Ascending aorta (tissue), 2 donors: ENCODE measurements around the gene CYB5D1. TPM values are rescaled to one million over a fixed set of nuclear protein-coding genes. Genes with fewer than 3 reads are reported as not detected.

Experiments
- DNase-seq, 2 donors: peaks; one replicate each; pipeline ENCODE4 v3.0.0-alpha.2; 2019; ENCODE audit warnings: low spot score in 2 of 2
- H3K27ac ChIP-seq, 2 donors: fragments of 200-600 bp; sonication (generic); one replicate each; pipeline ENCODE4 v1.5.1; 2016 to 2017; ENCODE audit warnings: mild to moderate bottlenecking in 1 of 2
- H3K27me3 ChIP-seq: fragments of 200-600 bp; sonication (generic); one replicate; pipeline ENCODE4 v1.5.1; 2017
- H3K36me3 ChIP-seq, 2 donors: fragments of 200-600 bp; sonication (generic); one replicate each; pipeline ENCODE4 v1.5.1; 2016
- H3K4me1 ChIP-seq, 2 donors: fragments of 200-600 bp; sonication (generic); one replicate each; pipeline ENCODE4 v1.5.1; 2016 to 2017; ENCODE audit warnings: mild to moderate bottlenecking in 1 of 2
- H3K4me3 ChIP-seq, 2 donors: fragments of 200-600 bp; sonication (generic); one replicate each; pipeline ENCODE4 v1.5.1; 2016 to 2017; ENCODE audit warnings: mild to moderate bottlenecking in 1 of 2
- H3K9me3 ChIP-seq, 2 donors: fragments of 200-600 bp; sonication (generic); one replicate each; pipeline ENCODE4 v1.5.1; 2016
- CTCF ChIP-seq, 3 experiments: fragments of 200-600 bp in 2 of 3; fragments of 450-650 bp in 1 of 3; sonication (generic) in 2 of 3; IDR thresholded peaks; one replicate each; pipeline ENCODE4 v1.5.1; 2016 to 2019; ENCODE audit warnings: antibody characterized with exemption in 3 of 3, mild to moderate bottlenecking in 1 of 3, moderate library complexity in 1 of 3
- intact Hi-C: fragments of 100-400 bp; cut with DNase I; formaldehyde crosslinking; loops from one replicate; pipeline ENCODE4 v1.15.1; 2023
- total RNA-seq: library from RNA; depleted of rRNA; stranded (reverse); fragments of >200 nt; gene quantifications from one replicate; pipeline ENCODE4 v1.1.0, GENCODE V29; 2016

The CYB5D1 gene
- total RNA-seq, 1 donor from 2014 or later, result 0.21 TPM

GRCh38 chr17:7844292-7845154 is 13.3 kb upstream of the CYB5D1 start:
- Histone ChIP-seq H3K27me3 (no peaks in the 10 kb centered on the region), H3K4me3 (peak overlapping the region; percentile 80 to 88), H3K9me3 (no peaks in the 10 kb centered on the region), H3K4me1 (peaks cover 6 to 18% of the 10 kb centered on the region in 2 donors), H3K36me3 (peaks cover 32 to 37% of the 10 kb centered on the region in 2 donors), H3K27ac (peak overlapping the region; percentile 97 to 99)
- DNase-seq, result peak; percentile 81 to 97
- intact Hi-C loops, result loop anchor here (1.0 to 10.0 kb wide), 6 partner anchors 10 to 830 kb away; partner anchors contain the start of genes FXR2, KCTD11, KDM6B and PHF23
- TF ChIP-seq CTCF (IDR thresholded peaks at IDR 0.05), result no peak

GRCh38 chr17:7845359-7846062 is 12.3 kb upstream of the CYB5D1 start:
- H3K36me3 ChIP-seq, result peaks cover 42 to 47% of the 10 kb centered on the region in 2 donors
- H3K4me3 ChIP-seq, result peak overlapping the region; percentile 80 to 88
- no peaks in the 10 kb centered on the region for H3K27me3 ChIP-seq
- H3K4me1 ChIP-seq, result peaks cover 6 to 18% of the 10 kb centered on the region in 2 donors
- no peak for TF ChIP-seq CTCF (IDR thresholded peaks at IDR 0.05)
- H3K27ac ChIP-seq, result peak overlapping the region; percentile 97 to 99
- H3K9me3 ChIP-seq, result no peaks in the 10 kb centered on the region
- DNase-seq, result no peak
- intact Hi-C loops, result loop anchor here (10.0 kb wide), 2 partner anchors 231 to 831 kb away; partner anchors contain the start of genes FXR2 and RNASEK

- Histone ChIP-seq H3K4me1 (peaks cover 6 to 13% of the 10 kb centered on the region in 2 donors), H3K36me3 (peaks cover 42 to 49% of the 10 kb centered on the region in 2 donors), H3K27ac (peak overlapping the region; percentile 97 to 99), H3K27me3 (no peaks in the 10 kb centered on the region), H3K4me3 (no peak overlapping the region), H3K9me3 (no peaks in the 10 kb centered on the region)
- intact Hi-C loops, result loop anchor here (10.0 kb wide), 2 partner anchors 231 to 831 kb away; partner anchors contain the start of genes FXR2 and RNASEK
- peak in 1 of 2 donors; percentile 49 for DNase-seq
- TF ChIP-seq CTCF (IDR thresholded peaks at IDR 0.05), result no peak
These were observed 11.6 kb upstream of the CYB5D1 start for GRCh38 chr17:7846063-7846735.

- no peak for TF ChIP-seq CTCF (IDR thresholded peaks at IDR 0.05)
- no peaks in the 10 kb centered on the region for H3K9me3 ChIP-seq
- intact Hi-C loops, result loop anchor here (10.0 kb wide), 2 partner anchors 232 to 832 kb away; partner anchors contain the start of genes FXR2 and RNASEK
- peaks cover 42 to 49% of the 10 kb centered on the region in 2 donors for H3K36me3 ChIP-seq
- no peak overlapping the region for H3K27ac ChIP-seq
- peak in 1 of 2 donors; percentile 60 for DNase-seq
- peaks cover 8 to 13% of the 10 kb centered on the region in 2 donors for H3K4me1 ChIP-seq
- no peak overlapping the region for H3K4me3 ChIP-seq
- no peaks in the 10 kb centered on the region for H3K27me3 ChIP-seq
These were observed 10.8 kb upstream of the CYB5D1 start for GRCh38 chr17:7846765-7847661.
